ENCODE measurements around the gene ZNF541.
"Not testable (repeated sequence)": the region's sequence is repeated elsewhere in the genome, so short reads cannot be mapped to it uniquely, and the experiment has no call there.

The ZNF541 gene

GRCh38 chr19:47600246-47601179, 27.6 kb upstream of the ZNF541 start:
- DNase-seq (ENCODE audit: low read depth in 2 of 2) = peak; percentile 99 to 100

GRCh38 chr19:47599671-47600245, 26.8 kb upstream of the ZNF541 start:
- not testable (repeated sequence) for DNase-seq (ENCODE audit: low read depth in 2 of 2)

DNA sequence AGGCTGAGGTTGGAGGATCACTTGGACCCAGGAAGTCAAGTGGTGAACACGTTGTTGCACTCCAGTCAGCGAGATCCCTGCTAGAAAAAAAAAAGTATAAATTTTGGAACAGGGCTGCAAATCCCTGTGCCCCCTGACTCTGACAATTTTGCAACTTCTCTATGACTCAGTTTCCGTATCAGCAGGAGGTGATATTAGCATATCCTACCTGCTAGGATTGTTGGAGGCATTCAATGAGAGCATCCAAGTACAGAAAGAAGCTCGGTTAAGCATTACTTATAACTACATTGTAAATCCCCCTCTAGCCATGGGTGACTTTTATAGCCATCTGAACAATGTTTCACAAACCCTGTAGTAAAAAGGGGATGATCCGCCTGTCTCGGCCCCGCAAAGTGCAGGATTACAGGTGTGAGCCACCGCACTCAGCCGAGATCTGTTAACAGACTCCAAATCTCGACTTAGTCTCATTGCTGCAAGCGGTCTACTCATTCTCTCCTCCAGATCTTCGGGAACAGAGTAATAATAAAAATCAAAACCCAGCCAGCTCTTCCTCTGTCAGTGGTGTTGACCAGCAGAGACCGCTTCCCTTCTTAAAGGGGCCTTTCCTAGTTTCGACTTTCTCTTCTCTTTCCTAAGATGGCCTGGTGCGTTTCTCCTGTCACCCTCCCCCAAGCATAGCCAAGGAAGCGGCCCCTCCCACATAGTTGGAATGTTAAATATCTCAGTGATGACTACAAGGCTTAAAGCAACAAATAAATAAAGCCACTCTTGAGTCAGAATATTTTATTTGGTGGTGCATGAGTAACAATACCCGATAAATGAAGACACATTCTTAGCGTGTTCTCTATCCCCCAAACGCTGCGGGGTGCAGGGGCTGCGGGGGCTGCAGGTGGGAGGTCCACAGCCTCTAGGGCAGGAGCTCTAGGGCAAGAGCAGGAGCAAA, 25.7 kb upstream of the ZNF541 start:
- no peak for DNase-seq (ENCODE audit: low read depth in 2 of 2)

- no peak for DNase-seq (ENCODE audit: low read depth in 2 of 2)
Observed at GRCh38 chr19:47595944-47596343, 23.0 kb upstream of the ZNF541 start.

- DNase-seq (ENCODE audit: low read depth in 2 of 2) = no peak
Observed at GRCh38 chr19:47593860-47594259, 20.9 kb upstream of the ZNF541 start.

- no peak for DNase-seq (ENCODE audit: low read depth in 2 of 2)
Observed at GRCh38 chr19:47589824-47590223, 16.9 kb upstream of the ZNF541 start.

DNA sequence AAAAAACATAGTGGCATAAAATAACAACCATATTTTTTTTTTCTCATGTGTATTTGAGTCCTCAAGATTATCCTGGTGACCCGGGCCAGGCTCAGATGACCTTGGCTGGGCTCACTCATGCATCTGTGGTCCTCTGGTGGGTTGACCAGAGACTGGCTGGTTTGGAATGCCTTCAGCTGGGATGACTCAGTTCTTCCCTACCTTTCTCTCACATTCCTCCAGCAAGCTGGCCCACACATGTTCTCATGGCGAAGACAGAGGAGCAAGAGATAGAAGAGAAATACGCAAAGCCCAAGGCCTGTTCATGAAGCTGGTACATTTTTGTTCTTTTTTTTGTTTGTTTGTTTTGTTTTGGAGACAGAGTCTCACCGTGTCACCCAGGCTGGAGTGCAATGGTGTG, 14.3 kb upstream of the ZNF541 start:
- no peak for DNase-seq (ENCODE audit: low read depth in 2 of 2)

GRCh38 chr19:47583161-47583560, 10.2 kb upstream of the ZNF541 start:
- not testable (repeated sequence) for DNase-seq (ENCODE audit: low read depth in 2 of 2)

GRCh38 chr19:47582320-47582909, 9.5 kb upstream of the ZNF541 start:
- DNase-seq (ENCODE audit: low read depth in 2 of 2) = no peak

- DNase-seq (ENCODE audit: low read depth in 2 of 2) = no peak
Observed at GRCh38 chr19:47581605-47582319, 8.8 kb upstream of the ZNF541 start.

DNA sequence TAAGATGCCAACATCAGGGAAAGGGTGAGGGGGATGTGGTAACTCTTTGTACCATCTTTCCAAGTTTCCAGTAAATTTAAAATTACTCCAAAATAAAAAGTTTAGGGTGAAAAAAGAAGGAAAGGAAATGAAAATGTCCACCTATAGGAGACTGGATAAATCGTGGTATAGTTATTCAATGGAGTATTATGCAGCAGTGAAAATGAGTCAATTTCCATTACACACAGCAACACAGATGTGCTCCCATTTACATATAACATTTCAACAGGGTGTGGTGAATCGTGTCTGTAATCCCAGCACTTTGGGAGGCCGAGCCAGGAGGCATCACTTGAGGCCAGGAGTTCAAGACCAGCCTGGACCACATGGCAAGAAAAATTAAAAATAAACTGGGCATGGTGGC, 7.4 kb upstream of the ZNF541 start:
- DNase-seq (ENCODE audit: low read depth in 2 of 2) = no peak

DNA sequence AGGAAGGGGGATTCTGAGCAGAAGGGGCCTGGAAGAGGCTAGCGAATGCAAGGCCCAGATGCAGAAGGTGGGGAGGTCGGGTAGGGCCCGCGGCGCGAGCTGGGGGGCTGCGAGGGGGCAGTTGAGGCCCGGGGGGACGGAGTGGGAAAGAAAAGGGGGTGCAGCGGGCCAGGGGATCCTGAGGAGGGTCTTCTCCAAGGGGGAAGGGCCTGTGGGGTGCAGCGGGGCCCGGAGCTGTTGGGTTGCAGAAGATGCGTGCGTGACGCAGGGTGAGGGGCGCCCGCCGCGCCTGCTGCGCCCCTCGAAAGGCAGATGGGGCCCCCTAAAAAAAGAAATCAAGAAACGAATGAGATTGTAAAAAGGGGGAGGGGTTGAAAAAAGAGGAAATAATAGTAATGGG, 313 bp downstream of the ZNF541 start:
- DNase-seq (ENCODE audit: low read depth in 2 of 2) = no peak

- DNase-seq (ENCODE audit: low read depth in 2 of 2) = no peak
Observed at GRCh38 chr19:47569331-47569730, 3.6 kb downstream of the ZNF541 start.

DNA sequence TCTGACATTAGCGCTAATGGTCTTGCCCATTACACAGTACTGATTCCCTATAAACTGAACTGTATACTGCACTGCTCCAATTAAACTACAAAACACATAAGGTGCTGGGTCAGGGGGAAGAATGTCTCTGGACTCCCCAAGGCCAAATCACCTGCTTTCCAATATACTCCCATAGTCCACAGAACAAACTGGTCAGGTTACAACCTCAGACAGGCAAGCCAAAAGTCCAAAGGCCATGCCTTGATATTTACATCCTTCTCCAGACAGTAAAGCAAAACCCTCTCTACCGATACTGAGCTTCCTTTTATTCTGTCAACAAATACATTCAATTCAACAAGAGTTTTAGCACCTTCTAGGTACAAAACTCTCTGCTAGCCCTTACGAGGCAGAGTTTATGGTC, 8.9 kb downstream of the ZNF541 start:
- no peak for DNase-seq (ENCODE audit: low read depth in 2 of 2)

DNA sequence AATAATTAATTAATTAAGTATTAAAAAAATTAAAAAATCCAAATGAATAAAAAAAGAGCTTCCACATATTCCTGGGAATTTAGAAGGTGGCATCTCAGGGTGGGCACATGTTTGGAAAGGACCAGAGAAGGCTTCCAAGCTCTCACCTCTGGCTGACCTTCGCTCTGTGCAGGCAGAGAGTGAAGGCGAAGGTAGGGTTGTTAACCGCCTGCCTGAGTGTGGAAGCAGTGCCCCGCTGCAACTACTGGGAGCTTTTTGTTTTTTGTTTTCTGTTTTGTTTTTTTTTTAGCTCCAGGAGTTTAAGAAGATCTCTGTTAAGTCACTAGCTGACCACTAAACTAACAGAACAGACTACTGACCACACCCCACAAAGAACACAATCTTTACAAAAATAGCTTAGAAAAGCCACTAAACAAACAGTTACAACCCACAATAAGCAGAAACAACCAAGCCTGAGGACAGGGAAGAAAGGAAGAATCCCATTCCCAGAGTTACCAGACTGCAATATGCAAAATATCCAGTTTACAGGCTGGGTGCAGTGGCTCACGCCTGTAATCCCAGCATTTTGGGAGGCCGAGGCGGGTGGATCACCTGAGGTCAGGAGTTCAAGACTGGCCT, 11.4 kb downstream of the ZNF541 start:
- DNase-seq (ENCODE audit: low read depth in 2 of 2) = no peak

GRCh38 chr19:47560999-47561398, 11.9 kb downstream of the ZNF541 start:
- no peak for DNase-seq (ENCODE audit: low read depth in 2 of 2)

GRCh38 chr19:47550129-47550528, 22.8 kb downstream of the ZNF541 start:
- DNase-seq (ENCODE audit: low read depth in 2 of 2) = no peak

- DNase-seq (ENCODE audit: low read depth in 2 of 2) = no peak
Observed at GRCh38 chr19:47549261-47549862, 23.6 kb downstream of the ZNF541 start.

DNA sequence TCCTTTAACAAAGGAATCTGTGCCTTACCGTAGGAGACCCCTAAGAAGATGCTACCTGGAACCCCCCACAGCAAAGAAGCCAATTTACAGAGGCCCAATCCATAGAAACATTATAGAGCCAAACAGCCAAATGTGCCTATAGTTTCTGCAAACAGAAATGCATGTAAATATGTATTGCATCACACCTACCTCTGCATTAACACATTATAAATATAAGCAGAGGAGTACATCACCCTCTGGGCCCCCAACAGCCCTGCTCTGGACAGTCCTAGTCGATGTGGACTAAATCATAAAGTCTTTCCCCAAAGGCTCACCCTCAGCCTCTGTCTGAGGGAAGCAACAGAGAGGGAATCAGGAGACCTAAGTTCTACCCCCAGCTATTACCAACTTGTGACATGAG, 25.7 kb downstream of the ZNF541 start:
- no peak for DNase-seq (ENCODE audit: low read depth in 2 of 2)
